ENCODE results near the gene LY6G5C. TPM values are rescaled to one million over a fixed set of nuclear protein-coding genes. Genes with fewer than 3 reads are reported as not detected.

LY6G5C gene
- total and polyA plus RNA-seq, 2 of the 13 experiments (the other 11 are each of a cell fraction or from before 2014, with no cell fraction given) = 0.33 to 0.55 TPM

- TF ChIP-seq ZNF768 (CRISPR knock-in tag; IDR thresholded peaks at IDR 0.05) = peak; percentile 21; the same call in 1 of the 2 replicates
- no peak for TF ChIP-seq ARID2 (CRISPR knock-in tag; IDR thresholded peaks at IDR 0.05; ENCODE audit: borderline replicate concordance)
- no peak for TF ChIP-seq ZNF781 (CRISPR knock-in tag; IDR thresholded peaks at IDR 0.05; ENCODE audit: borderline replicate concordance, not compliant biosample characterization)
- 0 out of 2 replicates have a peak, but pooled peaks have one; percentile 6 for TF ChIP-seq ZNF263 (CRISPR knock-in tag; IDR thresholded peaks at IDR 0.05)
- no peak for TF ChIP-seq ZNF607 (CRISPR knock-in tag; IDR thresholded peaks at IDR 0.05; ENCODE audit: borderline replicate concordance)
- TF ChIP-seq EHMT2 (IDR thresholded peaks at IDR 0.05; ENCODE audit: borderline replicate concordance, low read depth, low read length) = no peak
- TF ChIP-seq ZBTB7A (CRISPR knock-in tag; IDR thresholded peaks at IDR 0.05) = peak; percentile 91
- no peak for TF ChIP-seq PHF20 (CRISPR knock-in tag; IDR thresholded peaks at IDR 0.05)
- TF ChIP-seq SSRP1 (CRISPR knock-in tag; IDR thresholded peaks at IDR 0.05) = no peak
- 0 out of 2 replicates have a peak, but pooled peaks have one; percentile 29 for TF ChIP-seq CSRNP1 (CRISPR knock-in tag; IDR thresholded peaks at IDR 0.05)
- no peak for TF ChIP-seq ATRX (CRISPR knock-in tag; IDR thresholded peaks at IDR 0.05; ENCODE audit: borderline replicate concordance)
- TF ChIP-seq ZNF441 (CRISPR knock-in tag; IDR thresholded peaks at IDR 0.05; ENCODE audit: borderline replicate concordance) = no peak; the same call in none of the 2 replicates
- no peak for TF ChIP-seq SIX4 (CRISPR knock-in tag; IDR thresholded peaks at IDR 0.05)
- TF ChIP-seq MXD4 (CRISPR knock-in tag; IDR thresholded peaks at IDR 0.05) = no peak; the same call in 1 of the 2 replicates
- TF ChIP-seq PCBP2 (optimal IDR thresholded peaks at IDR 0.05; ENCODE audit: low read depth, low read length, poor library complexity, severe bottlenecking) = no peak
- TF ChIP-seq ZNF251 (CRISPR knock-in tag; IDR thresholded peaks at IDR 0.05) = no peak
- 0 out of 2 replicates have a peak, but pooled peaks have one; percentile 20 for TF ChIP-seq ZNF33A (CRISPR knock-in tag; IDR thresholded peaks at IDR 0.05; ENCODE audit: borderline replicate concordance)
- no peak for TF ChIP-seq HDAC6 (IDR thresholded peaks at IDR 0.05; ENCODE audit: low read depth, low read length)
- peak; percentile 81; the same call in 1 of the 2 replicates for TF ChIP-seq SNAI1 (CRISPR knock-in tag; IDR thresholded peaks at IDR 0.05; ENCODE audit: borderline replicate concordance)
- no peak for TF ChIP-seq KLF11 (CRISPR knock-in tag; IDR thresholded peaks at IDR 0.05)
- no peak for TF ChIP-seq ZNF619 (CRISPR knock-in tag; IDR thresholded peaks at IDR 0.05)
- TF ChIP-seq AFF4 (CRISPR knock-in tag; IDR thresholded peaks at IDR 0.05) = peak; percentile 80
- no peak for TF ChIP-seq ETV6 (CRISPR knock-in tag; conservative IDR thresholded peaks at IDR 0.05)
- no peak for TF ChIP-seq YEATS2 (CRISPR knock-in tag; IDR thresholded peaks at IDR 0.05; ENCODE audit: borderline replicate concordance)
- TF ChIP-seq ZNF550 (CRISPR knock-in tag; IDR thresholded peaks at IDR 0.05; ENCODE audit: borderline replicate concordance) = no peak
- TF ChIP-seq ZNF121 (CRISPR knock-in tag; IDR thresholded peaks at IDR 0.05) = no peak
These were observed 27.7 kb downstream of the LY6G5C start (continued) for GRCh38 chr6:31652925-31653724.
